ENCODE results near the gene FNDC11.
"Not testable (repeated sequence)": the region's sequence is repeated elsewhere in the genome, so short reads cannot be mapped to it uniquely, and the experiment has no call there.

Gene FNDC11

GRCh38 chr20:63596423-63596822 lies 42.5 kb downstream of the FNDC11 start:
- in situ Hi-C loops (cut with HindIII; ENCODE audit: low sequenced_read_pairs) = no loop called here

- in situ Hi-C loops (cut with HindIII; ENCODE audit: low sequenced_read_pairs) = no loop called here
These were observed 43.9 kb downstream of the FNDC11 start for GRCh38 chr20:63597651-63598478.

- in situ Hi-C loops (cut with HindIII; ENCODE audit: low sequenced_read_pairs) = no loop called here
These were observed 44.8 kb downstream of the FNDC11 start for GRCh38 chr20:63598479-63599395.

DNA sequence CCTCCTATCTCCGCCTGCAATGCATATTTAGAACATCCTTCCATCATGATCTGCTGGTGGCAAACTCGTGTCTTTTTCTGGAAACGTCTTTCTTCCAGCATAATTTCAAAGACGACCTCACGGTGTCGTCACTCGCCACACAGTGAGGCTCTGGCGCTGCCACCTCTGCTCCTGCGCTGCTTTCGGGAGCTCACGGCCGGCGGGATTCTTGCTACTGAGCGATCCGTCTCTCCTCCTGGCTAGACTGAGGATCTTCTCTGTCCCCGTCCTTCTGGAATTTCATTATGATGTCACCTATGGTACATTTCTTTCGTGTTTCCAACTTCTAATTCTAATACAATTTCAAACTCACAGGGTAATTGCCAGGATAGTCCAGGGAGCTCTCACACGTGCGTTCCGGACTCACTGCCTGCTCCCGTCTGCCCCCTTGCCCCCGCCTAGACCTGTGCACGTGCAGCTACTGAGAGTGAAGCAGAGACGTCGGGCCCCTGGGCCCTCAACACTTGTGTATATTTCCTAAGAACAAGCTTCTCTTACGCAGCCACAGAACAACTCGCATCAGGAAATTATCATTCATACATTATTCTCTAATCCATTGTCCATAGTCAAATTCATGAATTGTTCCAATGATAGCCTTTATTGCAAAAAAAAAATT lies 45.6 kb downstream of the FNDC11 start:
- in situ Hi-C loops (cut with HindIII; ENCODE audit: low sequenced_read_pairs) = no loop called here

DNA sequence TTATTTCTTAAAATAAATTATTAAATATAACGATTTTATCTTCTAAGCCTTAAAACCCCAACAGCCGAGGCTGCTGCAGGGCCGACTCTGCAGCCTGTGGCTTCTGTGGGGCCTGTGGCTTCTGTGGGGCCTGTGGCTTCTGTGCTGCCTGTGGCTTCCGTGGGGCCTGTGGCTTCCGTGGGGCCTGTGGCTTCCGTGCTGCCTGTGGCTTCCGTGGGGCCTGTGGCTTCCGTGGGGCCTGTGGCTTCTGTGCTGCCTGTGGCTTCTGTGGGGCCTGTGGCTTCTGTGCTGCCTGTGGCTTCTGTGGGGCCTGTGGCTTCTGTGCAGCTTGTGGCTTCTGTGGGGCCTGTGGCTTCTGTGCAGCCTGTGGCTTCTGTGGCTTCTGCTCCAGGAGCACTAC lies 47.7 kb downstream of the FNDC11 start:
- in situ Hi-C loops (cut with HindIII; ENCODE audit: low sequenced_read_pairs) = not testable (repeated sequence)

DNA sequence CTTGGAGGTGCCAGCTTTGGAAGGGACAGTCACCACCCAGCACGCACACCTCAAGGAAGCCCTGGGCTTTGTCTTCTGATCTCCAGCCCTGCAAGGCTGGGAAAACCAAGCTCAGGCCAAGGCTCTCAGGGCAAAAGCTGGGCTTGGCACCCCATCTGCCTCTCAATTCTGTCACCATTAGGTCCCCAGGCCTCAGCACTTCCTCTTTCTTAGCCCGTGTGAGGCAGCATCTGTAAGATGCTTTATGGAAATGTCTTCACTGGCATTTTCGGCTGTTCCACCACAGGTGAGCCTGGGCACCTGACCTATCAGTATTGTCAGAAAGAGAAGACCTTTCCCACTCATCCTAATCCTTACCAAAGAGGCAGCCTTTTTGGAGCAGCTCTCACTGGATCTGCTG lies 48.4 kb downstream of the FNDC11 start:
- in situ Hi-C loops (cut with HindIII; ENCODE audit: low sequenced_read_pairs) = no loop called here
